Eye (tissue), 1 donor: Measurements from ENCODE around the gene ZNF648.
A peak's percentile ranks its signal among the peaks of the same experiment; 100 is the strongest.
"Not testable (repeated sequence)": the region's sequence is repeated elsewhere in the genome, so short reads cannot be mapped to it uniquely, and the experiment has no call there.

Experiments
- DNase-seq: peaks from one replicate; pipeline ENCODE4 v3.0.0-alpha.2; 2015

ZNF648 gene

GRCh38 chr1:182061594-182061993 lies at the start of gene ZNF648:
ZNF648 (minus strand) TSS chr1:182061712; CDS start chr1:182058010, 3,702 bp downstream.
- no peak for DNase-seq

GRCh38 chr1:182110635-182111034 lies 49.1 kb upstream of the ZNF648 start:
- DNase-seq: no peak

GRCh38 chr1:182109771-182110170 lies 48.3 kb upstream of the ZNF648 start:
- no peak for DNase-seq

- no peak for DNase-seq
Measured at GRCh38 chr1:182107209-182107608, 45.7 kb upstream of the ZNF648 start.

- no peak for DNase-seq
Measured at GRCh38 chr1:182102043-182102416, 40.5 kb upstream of the ZNF648 start.

GRCh38 chr1:182101415-182102042 lies 40.0 kb upstream of the ZNF648 start:
- DNase-seq: peak; percentile 50

GRCh38 chr1:182098301-182098700 lies 36.8 kb upstream of the ZNF648 start:
- DNase-seq: no peak

- DNase-seq: no peak
Measured at GRCh38 chr1:182095946-182096345, 34.4 kb upstream of the ZNF648 start.

GRCh38 chr1:182094514-182095005 lies 33.0 kb upstream of the ZNF648 start:
- DNase-seq: not testable (repeated sequence)

GRCh38 chr1:182093781-182094180 lies 32.3 kb upstream of the ZNF648 start:
- DNase-seq: no peak

- no peak for DNase-seq
Measured at GRCh38 chr1:182092336-182092735, 30.8 kb upstream of the ZNF648 start.

- DNase-seq: no peak
Measured at GRCh38 chr1:182091083-182091482, 29.6 kb upstream of the ZNF648 start.

- DNase-seq: no peak
Measured at GRCh38 chr1:182087719-182088350, 26.3 kb upstream of the ZNF648 start.

- no peak for DNase-seq
Measured at GRCh38 chr1:182087304-182087703, 25.8 kb upstream of the ZNF648 start.

GRCh38 chr1:182086620-182087019 lies 25.1 kb upstream of the ZNF648 start:
- no peak for DNase-seq

GRCh38 chr1:182086136-182086535 lies 24.6 kb upstream of the ZNF648 start:
- DNase-seq: no peak

- no peak for DNase-seq
Measured at GRCh38 chr1:182085726-182086125, 24.2 kb upstream of the ZNF648 start.

GRCh38 chr1:182084487-182085316 lies 23.2 kb upstream of the ZNF648 start:
- peak; percentile 95 for DNase-seq

- DNase-seq: no peak
Measured at GRCh38 chr1:182083851-182084486, 22.5 kb upstream of the ZNF648 start.

- peak; percentile 83 for DNase-seq
Measured at GRCh38 chr1:182080955-182081582, 19.6 kb upstream of the ZNF648 start.

GRCh38 chr1:182080040-182080439 lies 18.5 kb upstream of the ZNF648 start:
- DNase-seq: no peak

- DNase-seq: no peak
Measured at GRCh38 chr1:182071924-182072323, 10.4 kb upstream of the ZNF648 start.

- peak; percentile 87 for DNase-seq
Measured at GRCh38 chr1:182069028-182069466, 7.5 kb upstream of the ZNF648 start.
